ENCODE data around the gene SKP1. TPM values are rescaled to one million over a fixed set of nuclear protein-coding genes. Genes with fewer than 3 reads are reported as not detected.

SKP1 gene
- polyA plus RNA-seq, 1 of the 3 experiments (the other 2 are of a cell fraction) = 407 TPM

GRCh38 chr5:134124289-134125038, 52.3 kb downstream of the SKP1 start:
- TF ChIP-seq NRF1 (IDR thresholded peaks at IDR 0.05; ENCODE audit: low read depth, low read length) (no peak), RFX5 (IDR thresholded peaks at IDR 0.05; ENCODE audit: low read length) (no peak), USF1 (IDR thresholded peaks at IDR 0.05; ENCODE audit: borderline replicate concordance, low read depth) (no peak), MXI1 (IDR thresholded peaks at IDR 0.05; ENCODE audit: low read depth, low read length) (0 out of 2 replicates have a peak, but pooled peaks have one; percentile 25), YY1 (IDR thresholded peaks at IDR 0.05; ENCODE audit: low read depth) (no peak), SMC3 (IDR thresholded peaks at IDR 0.05; ENCODE audit: low read depth, low read length) (no peak), REST (IDR thresholded peaks at IDR 0.05; ENCODE audit: low read depth, low read length) (no peak), FOXJ3 (CRISPR knock-in tag; IDR thresholded peaks at IDR 0.05) (no peak), CHD2 (IDR thresholded peaks at IDR 0.05; ENCODE audit: low read length, partially characterized antibody) (no peak), RCOR1 (IDR thresholded peaks at IDR 0.05; ENCODE audit: low read length) (no peak), EP300 (IDR thresholded peaks at IDR 0.05; ENCODE audit: borderline replicate concordance in 1 of 2, low read depth in 1 of 2, low read length in 1 of 2) (no peak), GATA2 (CRISPR knock-in tag; IDR thresholded peaks at IDR 0.05) (no peak), MEF2A (IDR thresholded peaks at IDR 0.05; ENCODE audit: borderline replicate concordance, low read depth) (no peak), USF2 (IDR thresholded peaks at IDR 0.05; ENCODE audit: borderline replicate concordance, low read depth, low read length) (no peak), NFIC (IDR thresholded peaks at IDR 0.05; ENCODE audit: borderline replicate concordance) (0 out of 2 replicates have a peak, but pooled peaks have one; percentile 8), MAX (IDR thresholded peaks at IDR 0.05; ENCODE audit: low read depth) (peak; percentile 78), ZBTB33 (IDR thresholded peaks at IDR 0.05; ENCODE audit: borderline replicate concordance, low read depth) (no peak)
- POLR2A ChIA-PET = interaction anchor here (0.6 to 2.3 kb wide), 4 partner anchors 9 to 120 kb away, joined by 3 to 15 read pairs (median 6); partner anchors contain the start of gene TCF7
- no peaks in the 10 kb centered on the region for H3K79me2 ChIP-seq (ENCODE audit: insufficient read depth)
- H3K27me3 ChIP-seq (ENCODE audit: insufficient read depth) = no peaks in the 10 kb centered on the region
- peaks cover 26% of the 10 kb centered on the region for H3F3A ChIP-seq (replicated peaks; ENCODE audit: insufficient read depth)
- H3K9ac ChIP-seq = no peak overlapping the region
- peaks cover 15% of the 10 kb centered on the region for H4K20me1 ChIP-seq (ENCODE audit: insufficient read depth)
- H3K4me2 ChIP-seq = peak overlapping the region; percentile 73; the same call in 1 of the 2 replicates
- H2AFZ ChIP-seq (ENCODE audit: low read depth) = no peak overlapping the region
- no peak for DNase-seq
- H3K36me3 ChIP-seq (replicated peaks in 1 of 2; ENCODE audit: control insufficient read depth in 1 of 2, insufficient read depth in 2 of 2, low read length in 1 of 2) = peaks cover 5 to 9% of the 10 kb centered on the region in 2 experiments
- no peaks in the 10 kb centered on the region for H3K9me3 ChIP-seq
- CTCF ChIA-PET = interaction anchor here (0.8 to 11.5 kb wide), 14 partner anchors 10 to 403 kb away, joined by 3 to 152 read pairs (median 4); partner anchors contain the start of gene TCF7
- H3K4me1 ChIP-seq (ENCODE audit: control insufficient read depth in 1 of 2, insufficient read depth in 2 of 2, low read depth in 1 of 2, low read length in 1 of 2) = peaks cover 31 to 76% of the 10 kb centered on the region in 2 experiments
- no peak overlapping the region for H3K4me3 ChIP-seq (ENCODE audit: low read depth in 2 of 2, low read length in 1 of 2)
- peak overlapping the region; percentile 88 to 97 for H3K27ac ChIP-seq (ENCODE audit: low read depth in 2 of 2, low read length in 1 of 2)
- 80% methylated on average over 5 of the region's 8 CpGs for WGBS (ENCODE audit: low lambda C conversion rate)
- no peaks in the 10 kb centered on the region for H3K9me2 ChIP-seq
